Esophagus squamous epithelium (tissue), 5 donors: ENCODE measurements around the gene ELFN2. TPM values are rescaled to one million over a fixed set of nuclear protein-coding genes. Genes with fewer than 3 reads are reported as not detected.

Experiments
- DNase-seq: peaks from one replicate; lab custom pipeline; 2025; lab: John Stamatoyannopoulos, UW
- H3K27ac ChIP-seq, 4 donors: fragments of 200-600 bp; sonication (generic); one replicate each; pipeline ENCODE4 v1.5.1; 2016 to 2019; ENCODE audit warnings: mild to moderate bottlenecking in 1 of 4
- H3K27me3 ChIP-seq, 4 donors: fragments of 200-600 bp; sonication (generic); 1 replicate in 3 of 4; 2 replicates in 1 of 4; pipeline versions ENCODE4 v1.5.1 to v1.6.0; 2017 to 2021; ENCODE audit warnings: antibody characterized with exemption in 1 of 4
- H3K36me3 ChIP-seq, 3 donors: fragments of 200-600 bp; sonication (generic); one replicate each; pipeline ENCODE4 v1.5.1; 2016 to 2019
- H3K4me1 ChIP-seq, 3 donors: fragments of 200-600 bp; sonication (generic); one replicate each; pipeline ENCODE4 v1.5.1; 2017 to 2019
- H3K4me3 ChIP-seq, 4 donors: fragments of 200-600 bp; sonication (generic); 1 replicate in 3 of 4; 2 replicates in 1 of 4; pipeline ENCODE4 v1.5.1; 2016 to 2019; ENCODE audit warnings: mild to moderate bottlenecking in 2 of 4, moderate library complexity in 1 of 4
- H3K9me3 ChIP-seq, 3 donors: fragments of 200-600 bp; sonication (generic); one replicate each; pipeline ENCODE4 v1.5.1; 2016 to 2019
- POLR2A ChIP-seq, 4 donors: fragments of 450-650 bp; IDR thresholded peaks; one replicate each; pipeline ENCODE4 v1.6.1; 2017; ENCODE audit warnings: antibody characterized with exemption in 4 of 4, mild to moderate bottlenecking in 4 of 4, moderate library complexity in 3 of 4
- WGBS, 2 donors: methylation state at CpG; one replicate each; pipeline ENCODE4 v1.1.5; 2018; 5-methylcytosine and 5-hydroxymethylcytosine counted together
- intact Hi-C: fragments of 100-400 bp; cut with DNase I; formaldehyde crosslinking; loops from one replicate; pipeline ENCODE4 v1.15.0; 2022
- total RNA-seq, 4 donors: library from RNA; depleted of rRNA; stranded (reverse); fragments of >200 nt; gene quantifications; one replicate each; pipeline ENCODE4 v1.1.0, GENCODE V29; 2016
- TF ChIP-seq, protein P1 (sequence below), 6 experiments: fragments of 450-650 bp in 4 of 6; fragments of 200-600 bp in 2 of 6; sonication (generic) in 2 of 6; IDR thresholded peaks; one replicate each; pipeline ENCODE4 v1.5.1; 2016 to 2019; ENCODE audit warnings: antibody characterized with exemption in 6 of 6, mild to moderate bottlenecking in 4 of 6, moderate library complexity in 4 of 6
- donor health status: DM: yes; HTN: yes; CAD: no.

ELFN2 gene
- total RNA-seq, 4 donors from 2014 or later = not detected

DNA sequence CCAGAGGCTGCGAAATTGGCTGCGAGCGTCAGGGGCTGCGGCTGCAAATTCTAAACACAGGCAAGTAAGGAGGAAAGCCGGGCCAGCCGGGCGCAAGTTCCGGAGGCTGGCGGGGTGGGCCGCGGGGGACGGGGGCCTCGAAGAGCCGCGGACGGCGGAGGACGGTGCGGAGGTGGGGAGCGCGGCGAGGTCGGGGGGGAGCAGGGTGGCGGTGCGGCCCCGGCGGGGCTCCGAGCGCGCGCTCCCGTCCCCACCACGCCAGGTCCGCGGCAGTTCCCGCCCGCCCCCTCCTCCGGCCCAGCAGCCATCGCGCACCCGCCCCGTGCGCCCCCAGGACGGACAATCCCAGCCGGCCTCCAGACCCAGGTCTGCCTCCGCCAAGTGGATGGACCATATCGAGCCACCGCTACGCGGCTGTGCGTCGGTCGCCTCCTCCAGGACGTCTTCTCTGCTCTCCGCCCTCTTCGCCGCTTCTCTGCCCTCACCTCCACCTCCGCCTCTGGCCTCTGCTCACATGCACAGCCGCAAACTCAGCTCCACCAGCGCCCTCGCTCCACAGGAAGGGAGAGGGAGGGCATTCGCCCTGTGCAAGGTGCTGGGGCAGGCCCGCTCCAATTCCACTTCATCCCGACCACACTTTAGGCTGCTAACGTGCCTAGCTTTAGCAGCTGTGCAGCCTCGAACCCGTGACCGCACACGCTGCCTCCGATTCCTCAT, 7.2 kb downstream of the ELFN2 start:
- peaks cover 9 to 31% (median 19%) of the 10 kb centered on the region in 3 donors for H3K4me1 ChIP-seq
- no peaks in the 10 kb centered on the region for H3K9me3 ChIP-seq
- no peak for TF ChIP-seq POLR2A (IDR thresholded peaks at IDR 0.05)
- TF ChIP-seq, protein P1, sequence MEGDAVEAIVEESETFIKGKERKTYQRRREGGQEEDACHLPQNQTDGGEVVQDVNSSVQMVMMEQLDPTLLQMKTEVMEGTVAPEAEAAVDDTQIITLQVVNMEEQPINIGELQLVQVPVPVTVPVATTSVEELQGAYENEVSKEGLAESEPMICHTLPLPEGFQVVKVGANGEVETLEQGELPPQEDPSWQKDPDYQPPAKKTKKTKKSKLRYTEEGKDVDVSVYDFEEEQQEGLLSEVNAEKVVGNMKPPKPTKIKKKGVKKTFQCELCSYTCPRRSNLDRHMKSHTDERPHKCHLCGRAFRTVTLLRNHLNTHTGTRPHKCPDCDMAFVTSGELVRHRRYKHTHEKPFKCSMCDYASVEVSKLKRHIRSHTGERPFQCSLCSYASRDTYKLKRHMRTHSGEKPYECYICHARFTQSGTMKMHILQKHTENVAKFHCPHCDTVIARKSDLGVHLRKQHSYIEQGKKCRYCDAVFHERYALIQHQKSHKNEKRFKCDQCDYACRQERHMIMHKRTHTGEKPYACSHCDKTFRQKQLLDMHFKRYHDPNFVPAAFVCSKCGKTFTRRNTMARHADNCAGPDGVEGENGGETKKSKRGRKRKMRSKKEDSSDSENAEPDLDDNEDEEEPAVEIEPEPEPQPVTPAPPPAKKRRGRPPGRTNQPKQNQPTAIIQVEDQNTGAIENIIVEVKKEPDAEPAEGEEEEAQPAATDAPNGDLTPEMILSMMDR (IDR thresholded peaks at IDR 0.05) = no peak
- no peak overlapping the region for H3K27ac ChIP-seq
- peaks cover 6 to 100% (median 10%) of the 10 kb centered on the region in 4 donors for H3K27me3 ChIP-seq
- intact Hi-C loops = loop anchor here (10.0 kb wide), 1 partner anchor 105 kb away; no protein-coding TSS in a partner anchor
- WGBS, 2 donors = 2 to 7% methylated on average over 7 to 10 of the region's 70 CpGs
- H3K36me3 ChIP-seq = no peaks in the 10 kb centered on the region
- no peak for DNase-seq
- H3K4me3 ChIP-seq = peak overlapping the region in 2 of 4 donors; percentile 31 to 54

DNA sequence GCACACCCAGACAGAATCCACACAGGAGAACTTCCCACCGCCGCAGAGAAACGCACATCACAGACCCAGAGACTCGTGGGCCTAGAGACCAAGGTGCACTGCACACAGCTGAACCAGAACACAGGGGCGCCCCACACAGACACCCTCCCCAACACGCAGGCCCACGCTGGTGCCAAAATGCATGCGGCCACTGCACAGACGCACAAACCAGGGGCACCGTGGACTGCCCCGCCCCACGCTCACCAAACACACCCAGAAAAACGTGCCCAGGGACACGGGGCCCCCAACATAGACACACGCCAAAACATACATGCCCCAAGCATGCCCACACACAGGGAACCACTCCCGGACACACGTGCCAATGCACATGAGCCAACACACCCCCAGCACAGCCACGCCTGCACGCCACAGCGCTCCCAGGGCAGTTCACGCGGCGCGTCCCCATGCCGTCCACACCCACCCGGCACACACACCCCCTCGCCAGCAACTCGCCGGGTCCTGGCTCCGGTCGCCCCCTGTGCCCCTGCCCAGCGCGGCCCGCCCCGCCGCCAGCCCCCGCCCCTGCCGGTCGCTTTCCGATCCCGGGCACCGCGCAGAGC, 7.8 kb downstream of the ELFN2 start:
- Histone ChIP-seq H3K27me3 (peaks cover 6 to 100% (median 10%) of the 10 kb centered on the region in 4 donors), H3K27ac (no peak overlapping the region), H3K4me1 (peaks cover 9 to 31% (median 19%) of the 10 kb centered on the region in 3 donors), H3K36me3 (no peaks in the 10 kb centered on the region), H3K4me3 (peak overlapping the region in 2 of 4 donors; percentile 31 to 54), H3K9me3 (no peaks in the 10 kb centered on the region)
- intact Hi-C loops = no loop called here
- TF ChIP-seq, protein P1 (IDR thresholded peaks at IDR 0.05) = no peak
- no peak for TF ChIP-seq POLR2A (IDR thresholded peaks at IDR 0.05)
- WGBS, 2 donors = 4% methylated on average over 16 of the region's 43 CpGs; no CpG with 5 or more reads in 1 of the 2 donors
- no peak for DNase-seq

DNA sequence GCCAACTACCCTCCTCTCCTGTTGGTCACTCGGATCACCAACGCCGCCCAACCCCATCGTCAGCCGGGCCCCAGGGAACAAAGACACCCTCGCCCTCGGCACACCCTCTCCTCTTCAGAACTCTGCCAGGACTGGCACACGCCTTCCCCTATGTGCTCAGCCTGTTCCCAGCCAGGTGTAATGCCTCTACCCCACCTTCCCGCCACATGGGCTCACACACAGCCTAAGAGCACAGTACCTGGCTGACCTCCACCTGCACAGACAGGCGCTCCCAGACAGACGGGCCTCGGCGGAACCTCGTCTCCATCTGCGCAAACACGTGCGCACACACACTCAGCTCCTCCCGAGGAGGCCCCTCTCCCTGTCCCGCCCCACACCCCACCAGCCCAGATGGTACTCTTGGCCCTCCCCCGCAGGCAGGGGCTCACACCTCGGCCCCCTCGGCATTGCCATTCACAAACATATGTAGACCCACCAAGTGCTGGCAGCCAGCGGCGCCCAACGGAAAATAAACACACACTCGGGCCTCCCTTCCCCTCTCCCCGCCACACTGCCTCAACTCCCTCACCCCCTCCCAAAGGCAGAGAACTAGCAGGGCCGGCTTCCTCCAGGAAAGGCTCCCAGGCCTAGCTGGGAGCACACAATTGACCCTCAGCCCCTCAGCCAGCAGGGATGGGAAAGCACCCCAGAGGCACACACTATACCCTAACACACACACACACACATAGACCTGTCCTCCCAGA, 8.5 kb downstream of the ELFN2 start:
- no peak for DNase-seq
- WGBS, 2 donors = 20 to 52% methylated on average over 7 to 17 of the region's 28 CpGs
- Histone ChIP-seq H3K9me3 (no peaks in the 10 kb centered on the region), H3K27me3 (peaks cover 6 to 99% (median 10%) of the 10 kb centered on the region in 4 donors), H3K4me3 (no peak overlapping the region), H3K36me3 (no peaks in the 10 kb centered on the region), H3K27ac (no peak overlapping the region), H3K4me1 (peaks cover 9 to 31% (median 19%) of the 10 kb centered on the region in 3 donors)
- intact Hi-C loops = no loop called here
- TF ChIP-seq, protein P1 (IDR thresholded peaks at IDR 0.05) = no peak
- no peak for TF ChIP-seq POLR2A (IDR thresholded peaks at IDR 0.05)

DNA sequence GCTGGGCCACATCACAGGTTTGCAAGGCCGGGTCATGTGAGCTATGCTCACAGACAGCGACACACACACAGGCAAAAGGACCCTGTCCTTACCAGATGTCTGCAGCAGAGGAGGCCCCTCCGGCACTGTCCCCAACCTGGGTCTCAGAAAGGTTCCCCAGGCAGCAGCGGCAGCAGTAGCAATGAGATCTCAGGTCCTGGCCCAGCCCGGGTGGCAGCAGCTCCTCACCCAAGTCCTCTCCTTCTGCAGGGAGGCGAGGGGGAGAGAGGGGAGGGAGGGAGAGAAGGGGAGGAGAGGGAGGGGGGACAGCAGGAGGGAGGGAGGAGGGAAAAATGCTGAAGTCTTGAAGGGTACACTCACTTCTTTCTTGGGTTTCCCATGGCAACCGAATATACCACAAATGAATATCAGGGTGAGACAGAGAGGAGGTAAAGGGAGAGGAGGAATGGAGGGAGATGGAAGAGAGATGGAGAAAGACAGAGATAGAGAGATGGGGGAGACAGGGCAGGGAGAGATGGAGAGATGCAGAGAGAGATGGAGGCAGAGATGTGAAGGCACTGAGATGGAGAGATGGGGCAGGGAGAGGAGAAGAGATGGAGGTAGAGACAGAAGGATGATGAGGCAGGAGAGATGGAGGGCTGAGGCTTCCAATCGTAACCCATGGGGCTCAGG, 9.5 kb downstream of the ELFN2 start:
- Histone ChIP-seq H3K27me3 (peaks cover 6 to 99% (median 10%) of the 10 kb centered on the region in 4 donors), H3K27ac (no peak overlapping the region), H3K4me3 (no peak overlapping the region), H3K9me3 (no peaks in the 10 kb centered on the region), H3K36me3 (no peaks in the 10 kb centered on the region), H3K4me1 (peaks cover 9 to 31% (median 19%) of the 10 kb centered on the region in 3 donors)
- intact Hi-C loops = no loop called here
- no peak for DNase-seq
- WGBS, 2 donors = 45 to 70% methylated on average over 2 of the region's 8 CpGs
- TF ChIP-seq, protein P1 (IDR thresholded peaks at IDR 0.05) = no peak
- no peak for TF ChIP-seq POLR2A (IDR thresholded peaks at IDR 0.05)
